ENCODE data around the gene PLCB4.

- TF ChIP-seq CTCF (conservative IDR thresholded peaks at IDR 0.05; ENCODE audit: low read length) (no peak), EZH2phosphoT487 (IDR thresholded peaks at IDR 0.05; ENCODE audit: borderline replicate concordance, low read depth, low read length) (no peak)
Measured at GRCh38 chr20:9492067-9492466, 423.2 kb downstream of the PLCB4 start.

Data from OCI-LY7 (cell line).